Posterior vena cava (tissue), 2 donors: ENCODE data around the gene FUBP3. TPM values are rescaled to one million over a fixed set of nuclear protein-coding genes. Genes with fewer than 3 reads are reported as not detected.
A peak's percentile ranks its signal among the peaks of the same experiment; 100 is the strongest.

Source experiments
- DNase-seq: peaks from one replicate; pipeline ENCODE4 v3.0.0-alpha.2; 2020; ENCODE audit warnings: low spot score
- intact Hi-C, 2 donors: fragments of 100-400 bp; cut with DNase I; formaldehyde crosslinking; loops; one replicate each; pipeline versions ENCODE4 v1.14.1 to v1.14.2; 2022 to 2023
- total RNA-seq, 2 donors: library from RNA; stranded (reverse); fragmentation: NEBNext Ultra II Directional; extraction: Animal tissue kit (Norgen Biotek cat#: 25700); gene quantifications; one replicate each; pipeline ENCODE4 v1.2.1, GENCODE V29; 2021
- donor health status: DM: yes; HTN: yes; CAD: no.
- donor health status: DM: yes; HTN: yes; CAD: no.

FUBP3 gene
- total RNA-seq, 2 donors from 2014 or later = 35.9 to 39.2 TPM

GRCh38 chr9:130630506-130631330 lies 51.3 kb downstream of the FUBP3 start:
- intact Hi-C loops = no loop called here
- peak; percentile 32 for DNase-seq

DNA sequence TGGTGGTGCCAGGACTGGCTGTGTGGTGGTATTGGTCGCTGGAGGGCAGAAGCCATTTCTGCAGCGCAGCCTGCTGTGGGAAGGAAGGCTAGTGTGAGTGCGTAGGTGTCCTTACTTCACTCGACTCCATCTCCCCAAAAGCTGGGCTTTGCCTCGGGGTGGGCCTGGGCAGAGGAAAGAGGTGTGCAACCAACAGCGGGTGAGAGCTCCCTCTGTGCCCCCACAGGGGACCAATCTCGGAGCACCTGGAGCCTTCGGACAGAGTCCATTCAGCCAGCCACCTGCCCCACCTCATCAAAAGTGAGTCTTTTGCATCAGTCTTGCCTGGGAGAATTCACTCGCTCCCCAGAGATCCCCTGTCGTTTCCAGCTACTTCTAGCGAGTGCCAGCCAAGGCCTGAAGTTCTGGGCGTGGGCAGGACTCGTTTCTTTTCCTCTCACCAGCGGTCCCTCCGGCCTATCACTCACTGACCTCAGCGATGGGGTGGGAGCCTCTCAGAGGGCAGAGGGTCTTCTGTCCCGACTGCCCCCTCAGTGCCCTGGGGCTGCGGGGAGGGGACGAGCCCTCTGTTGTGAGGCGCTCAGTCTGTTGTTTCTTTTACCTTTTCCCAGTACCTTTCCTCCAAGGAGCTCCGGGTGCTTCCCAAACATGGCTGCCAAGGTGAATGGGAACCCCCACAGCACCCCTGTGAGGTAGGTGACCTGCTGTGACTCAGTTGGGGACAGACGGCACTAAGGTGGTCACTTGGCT lies 52.1 kb downstream of the FUBP3 start:
- peak; percentile 68 for DNase-seq
- intact Hi-C loops = no loop called here

DNA sequence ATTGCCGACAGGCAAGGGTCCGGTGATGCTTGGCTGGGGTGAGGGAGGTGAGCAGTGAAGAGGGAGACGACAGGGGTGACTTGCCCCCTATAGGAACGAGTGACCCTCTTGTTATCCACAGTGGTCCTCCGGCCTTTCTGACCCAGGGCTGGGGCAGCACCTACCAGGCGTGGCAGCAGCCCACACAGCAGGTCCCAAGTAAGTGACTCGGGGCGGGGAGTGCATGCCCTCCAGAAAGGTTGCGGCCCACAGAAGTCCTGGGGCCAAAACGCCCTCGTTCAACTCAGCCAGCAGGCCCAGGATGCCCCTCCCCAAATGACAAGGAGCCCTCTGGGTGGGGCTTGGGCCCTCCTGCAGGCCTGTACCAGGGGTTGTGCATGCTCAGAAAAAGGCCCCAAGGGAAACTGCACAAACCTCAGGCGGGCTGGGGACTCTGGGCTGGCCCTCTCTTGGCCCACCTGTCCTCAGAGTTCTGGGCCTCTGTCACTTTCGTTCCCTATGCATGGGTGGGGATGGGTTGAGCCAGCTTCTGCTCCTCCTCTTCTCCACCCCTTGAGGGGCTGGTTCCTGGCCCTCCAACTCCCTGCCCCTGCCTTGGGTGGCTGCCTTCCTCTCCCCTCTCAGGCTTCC lies 52.8 kb downstream of the FUBP3 start:
- DNase-seq = no peak
- intact Hi-C loops = no loop called here

DNA sequence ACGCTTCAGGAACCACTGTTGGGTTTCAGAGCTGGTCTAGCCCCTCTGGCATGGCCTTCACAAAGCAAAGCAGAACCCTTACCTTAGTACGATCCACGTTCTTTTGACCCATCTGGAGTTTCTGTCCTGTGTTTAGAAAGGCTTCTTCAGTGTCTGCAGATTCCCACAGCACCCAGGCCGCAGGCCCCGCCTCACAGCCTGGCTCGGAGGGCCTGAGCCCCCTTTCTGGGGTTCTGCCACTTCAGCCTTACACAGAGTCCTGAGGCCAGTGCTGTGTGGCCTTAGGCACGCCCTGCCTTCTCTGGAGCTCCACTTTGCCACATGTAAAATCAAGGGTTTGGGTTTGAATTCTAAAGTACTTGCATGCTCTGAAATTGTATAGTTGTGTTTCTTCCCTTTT lies 53.5 kb downstream of the FUBP3 start:
- DNase-seq = no peak
- intact Hi-C loops = no loop called here

- intact Hi-C loops = no loop called here
- DNase-seq = peak; percentile 55
Measured at GRCh38 chr9:130633336-130634190, 54.2 kb downstream of the FUBP3 start.

GRCh38 chr9:130634191-130634768 lies 54.9 kb downstream of the FUBP3 start:
- DNase-seq = peak; percentile 56
- intact Hi-C loops = no loop called here

GRCh38 chr9:130634801-130635200 lies 55.4 kb downstream of the FUBP3 start:
- intact Hi-C loops = no loop called here
- peak; percentile 61 for DNase-seq

DNA sequence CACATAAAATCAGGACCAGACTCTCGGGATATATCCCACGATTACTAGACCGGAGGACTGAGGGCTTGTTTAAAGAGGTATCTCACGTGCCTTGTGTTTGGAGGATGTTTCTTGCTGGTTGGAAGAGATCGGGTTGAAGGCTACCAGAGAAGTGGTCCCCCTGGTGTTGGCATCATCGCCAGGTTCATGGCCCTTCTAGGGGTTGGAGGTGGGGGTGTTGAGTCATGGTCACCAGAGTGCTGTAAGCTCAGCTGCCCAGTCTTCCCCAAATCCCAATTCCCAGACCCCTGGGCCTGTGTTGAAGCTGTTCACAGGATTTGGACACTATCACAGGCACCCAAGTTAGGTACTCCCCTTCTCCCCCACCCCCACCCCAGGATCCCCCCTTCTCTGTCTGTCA lies 55.9 kb downstream of the FUBP3 start:
- intact Hi-C loops = no loop called here
- no peak for DNase-seq

GRCh38 chr9:130635721-130636647 lies 56.6 kb downstream of the FUBP3 start:
- peak; percentile 67 for DNase-seq
- intact Hi-C loops = no loop called here

- intact Hi-C loops = no loop called here
- peak; percentile 45 for DNase-seq
Measured at GRCh38 chr9:130636648-130637020, 57.3 kb downstream of the FUBP3 start.

DNA sequence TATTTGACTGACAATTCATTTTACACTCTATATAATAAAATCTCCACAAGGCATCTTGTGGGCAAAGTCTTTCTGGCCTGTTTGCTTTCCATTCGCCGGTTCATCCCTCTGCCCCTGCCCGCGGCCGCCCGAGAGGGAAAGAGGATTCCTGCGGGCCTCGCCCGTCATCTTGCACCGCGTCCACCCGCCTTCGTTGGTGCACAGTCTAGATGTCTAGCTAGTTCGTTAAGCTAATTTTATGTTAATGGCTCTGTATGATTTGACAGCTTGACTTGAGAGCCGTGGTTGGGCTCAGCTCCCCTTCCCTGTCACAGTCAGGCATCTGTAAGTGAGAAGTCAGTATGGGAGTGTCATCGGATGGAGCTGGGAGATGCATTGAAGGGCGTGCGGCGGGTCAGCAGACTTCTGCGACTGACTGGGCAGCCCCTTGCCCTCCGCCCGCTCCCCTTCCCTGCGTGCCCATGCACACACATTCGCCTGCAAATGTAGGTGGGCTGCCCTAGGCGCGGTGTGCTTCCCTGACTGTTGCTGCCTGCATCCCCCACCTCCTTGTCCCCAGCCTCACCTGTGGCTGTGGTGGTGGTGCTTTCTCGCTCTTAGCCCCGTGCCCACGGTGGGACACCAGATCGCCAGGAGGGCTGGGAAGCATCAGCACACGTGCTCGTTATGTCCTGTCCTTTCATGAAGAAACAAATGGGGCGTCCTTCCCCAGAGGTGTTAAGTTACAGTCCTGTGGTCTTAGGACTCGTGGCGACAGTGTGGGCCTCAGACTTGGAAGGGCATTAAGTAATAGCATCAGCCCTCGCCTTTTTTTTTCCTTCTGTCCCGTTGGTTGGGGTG lies 59.1 kb downstream of the FUBP3 start:
- DNase-seq = peak; percentile 60
- intact Hi-C loops = no loop called here

- intact Hi-C loops = no loop called here
- no peak for DNase-seq
Measured at GRCh38 chr9:130639124-130639765, 59.9 kb downstream of the FUBP3 start.

DNA sequence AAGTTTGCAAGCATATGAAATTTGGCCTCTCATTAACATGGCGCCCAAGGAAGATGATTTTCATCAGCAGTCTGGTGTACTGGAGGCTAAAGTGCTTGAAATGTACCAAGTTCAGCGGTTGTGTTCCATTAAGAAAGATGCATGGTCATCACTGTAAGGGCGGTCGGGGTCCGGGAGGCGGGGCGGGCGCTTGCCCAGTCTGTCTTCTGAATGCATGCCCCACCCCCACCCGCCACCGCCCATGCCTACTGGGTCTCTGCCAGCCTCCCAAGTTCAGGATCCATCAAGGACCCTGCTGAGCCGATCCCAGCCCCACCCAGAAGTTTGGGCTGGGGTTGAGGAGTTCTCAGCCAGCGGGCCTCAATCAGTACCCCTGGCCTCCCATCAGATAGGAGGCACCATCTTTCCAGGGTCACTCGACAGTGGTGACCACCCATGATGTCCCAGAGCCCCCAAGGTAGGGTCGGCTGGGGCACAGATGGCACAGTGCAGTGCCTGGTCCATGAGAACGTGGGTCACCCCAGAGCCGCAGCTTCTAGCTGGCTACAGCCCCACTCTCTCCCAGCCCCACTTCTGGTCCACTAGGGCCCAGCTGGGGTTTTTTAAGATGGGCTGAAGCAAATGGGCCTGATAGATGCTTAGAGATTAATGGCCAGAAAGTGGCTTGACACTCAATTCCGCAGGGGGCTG lies 60.6 kb downstream of the FUBP3 start:
- intact Hi-C loops = no loop called here
- no peak for DNase-seq

DNA sequence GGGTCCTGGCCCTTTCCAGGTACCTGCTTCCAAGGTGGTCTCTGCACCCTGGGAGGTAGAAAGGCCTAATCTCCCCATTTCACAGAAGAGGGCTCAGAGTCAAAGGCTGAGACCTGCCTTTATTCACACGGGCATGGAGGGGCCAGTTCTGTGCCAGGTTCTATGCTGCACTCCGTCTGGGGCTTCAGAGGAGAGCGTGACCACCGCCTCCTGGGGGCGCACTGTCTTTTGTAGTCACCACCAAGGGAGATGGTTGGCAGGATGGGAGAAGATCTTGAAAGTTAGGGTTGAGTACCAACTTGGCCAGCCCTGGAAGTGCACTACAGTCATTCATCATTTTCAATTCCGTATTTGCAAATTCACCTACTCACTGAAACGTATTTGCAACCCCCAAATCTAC lies 61.3 kb downstream of the FUBP3 start:
- intact Hi-C loops = no loop called here
- DNase-seq = no peak

GRCh38 chr9:130642926-130643325 lies 63.5 kb downstream of the FUBP3 start:
- intact Hi-C loops = no loop called here
- no peak for DNase-seq

DNA sequence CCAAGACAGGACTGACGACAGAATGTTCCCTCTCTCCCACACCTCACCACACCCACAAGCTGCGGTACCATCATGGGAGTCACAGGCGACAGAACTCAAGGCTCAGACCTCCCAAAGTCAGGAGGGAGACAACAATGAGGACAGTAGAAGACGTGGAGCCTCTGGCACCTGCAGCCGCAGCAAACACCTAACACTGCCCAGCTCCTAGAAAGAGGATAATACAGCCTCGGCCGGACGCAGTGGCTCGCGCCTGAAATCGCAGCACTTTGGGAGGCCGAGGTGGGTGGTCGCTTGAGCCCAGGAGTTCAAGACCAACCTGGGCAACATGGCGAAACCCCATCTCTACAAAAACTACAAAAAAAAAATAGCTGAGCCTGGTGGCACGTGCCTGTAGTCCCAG lies 71.8 kb downstream of the FUBP3 start:
- no peak for DNase-seq
- intact Hi-C loops = no loop called here
